GM12891 (cell line): Measurements from ENCODE around the gene LYG1.
"Not testable (repeated sequence)": the region's sequence is repeated elsewhere in the genome, so short reads cannot be mapped to it uniquely, and the experiment has no call there.

Experiments
- DNase-seq: peaks from one replicate; pipeline ENCODE4 v3.0.0; 2011; ENCODE audit warnings: low spot score; ENCODE audit not compliant: insufficient read length
- FAIRE-seq: peaks from 2 replicates; lab custom pipeline; 2011; peaks lifted over from hg19 to GRCh38; lab: Jason Lieb, UNC
- PAX5 ChIP-seq: IDR thresholded peaks from 2 replicates; pipeline ENCODE4 v1.6.1; 2011; ENCODE audit warnings: low read length, moderate library complexity, mild to moderate bottlenecking; ENCODE audit not compliant: insufficient read depth, severe bottlenecking
- POLR2A ChIP-seq: IDR thresholded peaks from 2 replicates; pipeline ENCODE4 v1.6.1; 2011; ENCODE audit warnings: low read depth, low read length, control low read depth
- POLR2AphosphoS5 ChIP-seq: IDR thresholded peaks from 2 replicates; pipeline ENCODE4 v1.6.1; 2011; ENCODE audit warnings: low read depth, low read length, control low read depth
- POU2F2 ChIP-seq: IDR thresholded peaks from 2 replicates; pipeline ENCODE4 v1.6.1; 2011; ENCODE audit warnings: low read depth, mild to moderate bottlenecking, control low read depth, low read length, moderate library complexity
- SPI1 ChIP-seq: IDR thresholded peaks from 2 replicates; pipeline ENCODE4 v1.6.1; 2011; ENCODE audit warnings: low read depth, low read length, control low read depth
- TAF1 ChIP-seq: IDR thresholded peaks from 2 replicates; pipeline ENCODE4 v1.6.1; 2011; ENCODE audit warnings: low read depth, low read length, control low read depth

LYG1 gene

DNA sequence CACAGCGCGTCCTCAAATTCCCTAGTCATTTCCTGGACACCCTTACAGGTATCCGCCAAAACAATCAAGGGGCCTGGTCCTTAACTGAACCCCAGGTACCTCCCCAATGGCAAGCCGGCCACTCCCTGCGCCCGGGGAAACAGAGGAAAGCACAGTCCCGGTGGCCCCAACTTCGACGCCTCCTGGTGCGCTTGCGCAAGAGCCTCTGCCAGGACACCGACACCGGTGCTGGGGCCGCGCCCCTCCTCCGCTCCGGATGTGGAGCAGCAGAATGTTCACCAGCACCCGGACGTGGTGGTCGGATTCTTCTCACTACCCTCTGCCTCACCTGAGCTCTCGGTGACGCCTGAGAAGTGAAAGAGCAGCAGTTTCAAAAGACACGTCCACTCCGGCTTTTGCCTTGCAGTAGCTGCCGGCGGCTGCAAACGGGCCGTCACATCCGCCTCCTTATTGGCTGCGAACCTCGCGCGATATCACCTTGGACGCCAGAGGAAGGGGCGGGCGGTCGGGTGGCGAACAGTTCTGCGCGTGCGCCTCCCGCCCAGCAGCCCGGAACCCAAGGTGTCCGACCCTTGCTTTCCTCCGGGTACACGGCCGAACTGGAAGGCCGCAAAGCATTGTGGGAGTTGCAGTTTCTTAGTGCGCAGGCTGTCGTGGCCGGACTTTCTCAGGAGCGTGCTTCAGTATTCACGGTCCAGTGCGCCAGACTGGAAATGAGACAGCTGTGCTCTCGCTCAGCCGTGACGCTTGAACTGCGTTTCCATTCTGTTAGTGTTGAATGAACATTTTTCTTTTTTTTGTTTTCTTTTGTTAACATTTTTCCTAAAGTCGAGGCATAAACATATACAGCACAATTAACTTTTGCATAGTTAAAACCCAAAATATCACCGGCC lies 35.2 kb upstream of the LYG1 start, which contains the start of gene TXNDC9:
TXNDC9 (minus strand) TSS at position 423 of the 893 bp plus-strand sequence. CDS start 3,123 bp downstream, outside the sequence.
- FAIRE-seq (peak; percentile 97), DNase-seq (peak; percentile 84)
- TF ChIP-seq TAF1 (peak; percentile 92), SPI1 (0 out of 2 replicates have a peak, but pooled peaks have one; percentile 1), POLR2AphosphoS5 (peak; percentile 97), PAX5 (peak; percentile 100), POU2F2 (peak; percentile 67), POLR2A (peak; percentile 97)

DNA sequence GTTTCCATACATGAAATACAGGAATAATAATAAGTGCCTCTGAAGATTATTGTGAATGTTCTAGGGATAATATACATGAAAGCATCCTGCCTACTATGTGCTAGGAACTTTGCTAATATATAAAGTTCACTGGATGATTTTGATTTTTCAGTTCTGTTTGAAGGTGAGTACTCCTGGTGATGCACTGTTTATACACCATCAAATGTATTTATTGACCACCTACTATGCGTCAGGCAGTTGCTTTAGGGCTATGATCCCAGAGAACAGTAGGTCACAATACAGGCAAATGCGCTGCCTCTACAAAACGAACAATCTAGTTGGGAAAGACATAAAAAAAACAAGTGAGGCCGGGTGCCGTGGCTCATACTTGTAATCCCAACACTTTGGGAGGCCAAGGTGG lies 24.4 kb upstream of the LYG1 start:
- no peak for TF ChIP-seq PAX5
- no peak for TF ChIP-seq POU2F2
- TF ChIP-seq POLR2AphosphoS5, result no peak
- no peak for TF ChIP-seq SPI1
- TF ChIP-seq POLR2A, result no peak
- no peak for TF ChIP-seq TAF1
- no peak for FAIRE-seq
- DNase-seq, result no peak

DNA sequence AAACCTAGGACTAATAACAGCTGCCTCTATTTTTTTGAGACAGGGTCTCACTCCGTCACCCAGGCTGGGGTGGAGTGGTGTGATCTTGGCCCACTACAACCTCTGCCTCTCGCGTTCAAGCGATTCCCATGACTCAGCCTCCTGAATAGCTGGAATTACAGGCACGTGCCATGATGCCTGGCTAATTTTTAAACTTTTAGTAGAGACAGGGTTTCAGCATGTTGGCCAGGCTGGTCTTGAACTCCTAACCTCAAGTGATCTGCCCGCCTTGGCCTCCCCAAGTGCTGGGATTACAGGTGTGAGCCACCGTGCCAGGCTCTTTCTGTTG lies 16.8 kb upstream of the LYG1 start:
- not testable (repeated sequence) for DNase-seq, FAIRE-seq

DNA sequence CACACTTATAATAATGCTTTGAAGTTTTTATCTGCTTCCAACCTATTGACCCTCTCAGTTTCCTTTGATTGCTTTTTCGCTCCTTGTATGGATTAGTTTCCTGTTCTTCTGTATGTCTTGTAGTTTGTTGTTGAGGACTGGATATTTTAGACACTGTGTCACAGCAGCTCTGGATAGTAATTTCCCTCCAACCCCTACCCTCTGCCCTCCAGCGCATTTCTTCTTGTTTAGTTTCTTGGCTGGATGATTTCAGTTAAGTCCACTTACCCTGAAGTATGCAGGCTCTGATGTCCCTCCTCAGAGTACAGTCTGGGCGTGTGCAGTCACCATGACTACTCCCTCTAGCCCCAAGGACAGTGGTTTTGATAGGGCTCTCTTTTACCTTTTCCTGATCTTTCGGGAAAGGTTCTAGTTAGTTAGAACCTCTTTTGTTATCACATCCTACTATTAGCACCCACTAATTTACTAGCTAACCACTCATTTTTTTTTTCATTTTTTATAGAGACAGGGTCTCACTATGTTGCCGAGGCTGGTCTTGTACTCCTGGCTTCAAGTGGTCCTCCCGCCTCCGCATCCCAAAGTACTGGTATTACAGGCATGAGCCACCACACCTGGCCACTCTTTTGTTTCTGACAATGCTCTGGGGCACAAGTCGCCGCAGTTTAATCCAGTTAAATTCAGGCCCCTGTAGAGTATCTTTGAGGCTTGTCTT lies 16.3 kb upstream of the LYG1 start:
- TF ChIP-seq TAF1 (no peak), PAX5 (no peak), POLR2AphosphoS5 (no peak), SPI1 (no peak), POLR2A (no peak), POU2F2 (no peak)
- FAIRE-seq (no peak), DNase-seq (no peak)

DNA sequence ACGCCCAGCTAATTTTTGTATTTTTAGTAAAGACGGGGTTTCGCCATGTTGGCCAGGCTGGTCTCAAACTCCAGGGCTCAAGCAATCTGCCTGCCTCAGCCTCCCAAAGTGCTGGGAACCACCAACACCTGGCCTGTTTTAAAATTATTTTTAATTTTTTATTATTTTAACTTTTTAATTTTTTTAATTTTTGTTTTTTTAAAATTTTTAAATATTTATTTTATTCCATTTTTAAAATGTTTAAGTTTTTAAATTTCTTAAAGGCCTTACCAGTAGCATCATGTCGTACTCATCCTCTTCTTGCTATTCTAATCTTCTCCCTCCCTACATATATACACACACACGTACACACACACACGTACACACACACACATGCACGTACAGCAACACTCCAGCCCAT lies 1.4 kb downstream of the LYG1 start:
- FAIRE-seq (no peak), DNase-seq (no peak)
- no peak for TF ChIP-seq SPI1

DNA sequence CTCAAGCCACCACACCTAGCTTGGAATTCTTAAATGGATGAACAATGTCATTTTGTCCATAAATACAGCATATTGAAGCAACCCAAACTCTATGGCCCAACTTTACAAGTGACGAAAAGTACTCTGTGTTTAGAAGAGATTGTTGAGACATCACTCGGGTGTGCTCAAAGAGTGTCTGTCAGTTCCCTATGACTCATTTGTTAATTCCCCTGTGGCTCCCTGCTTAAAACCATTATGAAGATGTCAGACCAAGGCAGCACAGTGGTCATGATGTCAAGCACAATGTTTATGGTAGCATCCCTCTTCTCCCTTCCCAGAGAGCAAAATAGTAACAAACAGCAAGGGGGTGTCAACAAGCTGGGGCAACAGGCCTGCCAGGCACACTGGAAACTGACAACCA lies 3.0 kb downstream of the LYG1 start:
- no peak for TF ChIP-seq POLR2AphosphoS5
- no peak for TF ChIP-seq PAX5
- no peak for TF ChIP-seq POU2F2
- TF ChIP-seq POLR2A, result no peak
- no peak for TF ChIP-seq TAF1
- no peak for TF ChIP-seq SPI1
- DNase-seq (no peak), FAIRE-seq (no peak)

DNA sequence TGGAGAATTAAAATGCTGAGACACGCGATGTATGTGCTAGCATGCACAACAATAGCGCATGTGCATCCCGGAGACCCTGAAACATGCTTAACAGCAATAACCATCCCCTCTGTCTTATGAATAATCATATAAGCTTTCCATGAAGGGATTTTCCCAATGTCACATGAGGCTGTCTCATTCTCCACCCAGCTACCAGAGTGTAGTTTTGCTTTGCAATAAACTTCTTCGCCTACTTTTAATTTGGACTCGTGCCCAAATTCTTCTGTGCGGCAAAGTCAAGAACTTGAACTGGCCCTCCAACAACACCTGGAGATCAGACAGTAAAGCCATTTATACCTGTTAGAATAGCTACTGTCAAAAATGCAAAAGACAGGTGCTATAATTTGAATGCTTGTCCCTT lies 15.5 kb downstream of the LYG1 start:
- no peak for TF ChIP-seq POLR2A
- DNase-seq (no peak), FAIRE-seq (no peak)

GRCh38 chr2:99279969-99280695 lies 20.9 kb downstream of the LYG1 start:
- DNase-seq (no peak), FAIRE-seq (no peak)
- TF ChIP-seq TAF1 (no peak), POU2F2 (no peak), POLR2AphosphoS5 (no peak), SPI1 (no peak), PAX5 (no peak), POLR2A (no peak)

DNA sequence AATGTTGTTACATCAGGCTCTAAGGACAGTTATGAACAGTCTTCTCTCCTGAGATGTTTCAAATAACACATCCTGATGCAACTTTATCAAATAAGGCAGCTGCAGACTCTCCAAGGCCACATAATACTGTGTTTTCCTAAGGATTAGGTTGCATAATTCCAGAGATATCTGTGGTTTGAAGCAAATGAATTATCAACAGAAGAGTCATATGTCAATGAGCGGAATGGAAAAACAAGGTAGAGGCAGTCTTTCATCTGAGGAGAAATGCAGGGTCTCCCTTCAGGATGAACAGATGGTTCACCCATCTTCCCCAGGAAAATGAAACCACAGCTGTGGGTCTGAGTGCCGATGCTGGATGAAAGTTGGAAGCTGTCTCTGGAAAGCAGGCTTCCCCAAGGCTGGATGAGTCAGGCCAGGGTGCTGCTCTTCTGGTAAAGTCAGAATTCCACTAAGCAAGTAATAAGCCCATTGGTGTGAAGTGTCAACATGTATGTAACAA lies 22.2 kb downstream of the LYG1 start:
- FAIRE-seq (no peak), DNase-seq (no peak)
- TF ChIP-seq SPI1, result no peak
- no peak for TF ChIP-seq POU2F2
- no peak for TF ChIP-seq TAF1
- TF ChIP-seq POLR2A, result no peak
- no peak for TF ChIP-seq POLR2AphosphoS5
- no peak for TF ChIP-seq PAX5

- FAIRE-seq, DNase-seq: not testable (repeated sequence)
Observed at GRCh38 chr2:99278195-99278765, 22.7 kb downstream of the LYG1 start.
